SK-N-MC (cell line): ENCODE results near the gene SYVN1.

Source experiments
- EZH2 ChIP-seq: fragments of 200-600 bp; sonication (generic); IDR thresholded peaks from one replicate; pipeline ENCODE4 v1.6.1; 2017; ENCODE audit warnings: antibody characterized with exemption
- FOXP2 ChIP-seq: optimal IDR thresholded peaks from 2 replicates; pipeline ENCODE3; 2011; ENCODE audit warnings: mild to moderate bottlenecking, moderate library complexity; ENCODE audit not compliant: insufficient read depth; ENCODE audit errors: extremely low read length, control extremely low read depth
- POLR2AphosphoS5 ChIP-seq: IDR thresholded peaks from 2 replicates; pipeline ENCODE4 v1.6.1; 2012; ENCODE audit warnings: mild to moderate bottlenecking, low read depth, low read length, borderline replicate concordance

GRCh38 chr11:65078786-65079342 lies 55.5 kb downstream of the SYVN1 start:
- TF ChIP-seq FOXP2 (no peak), EZH2 (no peak), POLR2AphosphoS5 (no peak)
